Naive thymus-derived CD4-positive, alpha-beta T cell (primary cell): ENCODE measurements around the gene SPON1. TPM values are rescaled to one million over a fixed set of nuclear protein-coding genes. Genes with fewer than 3 reads are reported as not detected.

Source experiments
- ATAC-seq: fragments of 150-1000 bp; cut with Tn5 transposase; 2 replicates; pipeline ENCODE4 v1.10.0; 2021; ENCODE audit warnings: mild to moderate bottlenecking, moderate library complexity
- CTCF ChIA-PET: fragments of 350-600 bp; sonication (Branson Sonifier 250); formaldehyde crosslinking; loops from one replicate; lab custom pipeline; 2021; ENCODE audit warnings: antibody characterized with exemption; lab: Charles Lee
- POLR2A ChIA-PET: fragments of 350-600 bp; sonication (Branson Sonifier 250); formaldehyde crosslinking; loops from one replicate; lab custom pipeline; 2021; ENCODE audit warnings: antibody characterized with exemption, inconsistent platforms; lab: Charles Lee
- DNase-seq, 9 donors: peaks; one replicate each; pipeline versions ENCODE4 v3.0.0 to v3.0.0-alpha.2; 2020 to 2022; ENCODE audit warnings: mixed read lengths in 1 of 9
- H3K27ac ChIP-seq: one replicate; pipeline ENCODE4 v1.7.0; 2013; ENCODE audit warnings: mild to moderate bottlenecking, low read depth, low read length, moderate library complexity
- H3K27me3 ChIP-seq, 2 donors: one replicate each; pipeline ENCODE4 v1.7.0; 2013; ENCODE audit warnings: low read length in 2 of 2, mild to moderate bottlenecking in 2 of 2, moderate library complexity in 2 of 2; ENCODE audit not compliant: control insufficient read depth in 2 of 2, insufficient read depth in 2 of 2
- H3K36me3 ChIP-seq, 3 experiments: 1 replicate in 2 of 3; 2 replicates in 1 of 3; pipeline ENCODE4 v1.7.0; 2013; ENCODE audit warnings: low read length in 3 of 3, mild to moderate bottlenecking in 3 of 3, moderate library complexity in 1 of 3; ENCODE audit not compliant: insufficient read depth in 3 of 3, control insufficient read depth in 2 of 3
- H3K4me1 ChIP-seq, 2 donors: one replicate each; pipeline ENCODE4 v1.7.0; 2013; ENCODE audit warnings: low read length in 2 of 2, mild to moderate bottlenecking in 2 of 2, moderate library complexity in 1 of 2; ENCODE audit not compliant: control insufficient read depth in 2 of 2, insufficient read depth in 2 of 2
- H3K4me3 ChIP-seq: 2 replicates; pipeline ENCODE4 v1.7.0; 2013; ENCODE audit warnings: mild to moderate bottlenecking, low read length
- H3K9me3 ChIP-seq, 3 experiments: 1 replicate in 2 of 3; 2 replicates in 1 of 3; pipeline ENCODE4 v1.7.0; 2013; ENCODE audit warnings: low read length in 3 of 3; ENCODE audit not compliant: control insufficient read depth in 2 of 3
- H3K27ac Mint-ChIP-seq, 9 donors: one replicate each; pipeline ENCODE4 v1.8.0; 2020 to 2022; ENCODE audit warnings: mixed read lengths in 9 of 9, mild to moderate bottlenecking in 8 of 9, moderate library complexity in 5 of 9, inconsistent platforms in 2 of 9
- H3K27me3 Mint-ChIP-seq, 5 donors: one replicate each; pipeline ENCODE4 v1.8.0; 2021 to 2022; ENCODE audit warnings: mixed read lengths in 5 of 5, mild to moderate bottlenecking in 1 of 5
- H3K36me3 Mint-ChIP-seq, 5 donors: one replicate each; pipeline ENCODE4 v1.8.0; 2020 to 2022; ENCODE audit warnings: mixed read lengths in 5 of 5, mild to moderate bottlenecking in 3 of 5, inconsistent platforms in 1 of 5
- H3K4me1 Mint-ChIP-seq, 7 donors: one replicate each; pipeline ENCODE4 v1.8.0; 2020 to 2022; ENCODE audit warnings: mixed read lengths in 7 of 7, mild to moderate bottlenecking in 3 of 7, inconsistent platforms in 1 of 7
- H3K4me3 Mint-ChIP-seq, 10 donors: one replicate each; pipeline ENCODE4 v1.8.0; 2020 to 2022; ENCODE audit warnings: mild to moderate bottlenecking in 10 of 10, mixed read lengths in 10 of 10, moderate library complexity in 6 of 10, inconsistent platforms in 2 of 10
- H3K9me3 Mint-ChIP-seq, 11 donors: one replicate each; pipeline ENCODE4 v1.8.0; 2020 to 2022; ENCODE audit warnings: mixed read lengths in 11 of 11, mild to moderate bottlenecking in 4 of 11, inconsistent platforms in 1 of 11, moderate library complexity in 1 of 11
- intact Hi-C, 2 donors: fragments of 100-400 bp; cut with micrococcal nuclease; formaldehyde crosslinking; loops; one replicate each; pipeline ENCODE4 v1.15.1; 2023
- polyA plus RNA-seq, 2 donors: library from polyadenylated mRNA; unstranded; fragments of 300-500 nt; fragmentation: Illumina TruSeq; gene quantifications; one replicate each; pipeline ENCODE4 v1.2.3, GENCODE V29; 2021
- total RNA-seq, 6 experiments: library from RNA in 5 of 6; stranded (reverse) in 5 of 6; gene quantifications; 1 replicate in 5 of 6; 2 replicates in 1 of 6; pipeline ENCODE4 v1.2.3 and lab custom pipeline; 2021 to 2026

Gene SPON1
- total and polyA plus RNA-seq, 7 experiments from 2014 or later = 0.35 to 20.8 (median 1.6) TPM

DNA sequence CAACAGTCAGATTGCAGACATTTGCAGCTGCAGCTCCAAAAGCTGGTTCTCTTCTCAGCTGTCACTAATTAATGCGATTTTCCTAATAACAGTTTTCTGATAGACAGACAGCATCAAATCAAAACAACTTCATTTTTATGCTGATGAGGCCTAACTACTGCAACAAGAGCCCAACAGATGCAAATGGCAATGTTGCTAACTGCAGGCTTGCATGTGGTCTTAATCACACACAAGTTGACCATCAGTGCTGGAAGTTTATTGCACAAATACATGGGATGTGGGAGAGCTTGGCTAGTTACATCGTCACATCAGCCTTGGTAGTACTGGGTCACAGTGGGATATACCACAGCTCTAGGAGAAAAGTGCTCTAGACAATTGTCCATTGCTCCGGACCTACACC lies 99.2 kb downstream of the SPON1 start:
- no peak overlapping the region for H3K4me3 Mint-ChIP-seq
- peaks cover 0 to 4% (median 0%) of the 10 kb centered on the region in 11 donors for H3K9me3 Mint-ChIP-seq
- ChIA-PET CTCF (interaction anchor here (1.3 kb wide), 1 partner anchor 18 kb away, joined by 3 read pairs; no protein-coding TSS in a partner anchor), POLR2A (interaction anchor here (1.2 kb wide), 1 partner anchor 57 kb away, joined by 3 read pairs; no protein-coding TSS in a partner anchor)
- DNase-seq (no peak), ATAC-seq (no peak)
- H3K4me3 ChIP-seq = no peak overlapping the region
- no peaks in the 10 kb centered on the region for H3K36me3 Mint-ChIP-seq
- H3K36me3 ChIP-seq = no peaks in the 10 kb centered on the region
- H3K27me3 ChIP-seq = no peaks in the 10 kb centered on the region
- H3K27ac ChIP-seq = no peak overlapping the region
- no peaks in the 10 kb centered on the region for H3K9me3 ChIP-seq
- H3K27me3 Mint-ChIP-seq = peaks cover 0 to 14% (median 0%) of the 10 kb centered on the region in 5 donors
- no peak overlapping the region for H3K27ac Mint-ChIP-seq
- intact Hi-C loops = no loop called here
- H3K4me1 ChIP-seq = no peaks in the 10 kb centered on the region
- H3K4me1 Mint-ChIP-seq = peaks cover 8 to 22% (median 20%) of the 10 kb centered on the region in 7 donors

GRCh38 chr11:14065141-14065540 lies 102.6 kb downstream of the SPON1 start:
- Mint-ChIP-seq H3K9me3 (peaks cover 0 to 4% (median 0%) of the 10 kb centered on the region in 11 donors), H3K27me3 (peaks cover 0 to 10% (median 0%) of the 10 kb centered on the region in 5 donors), H3K27ac (peak overlapping the region in 6 of 9 donors; percentile 1 to 87 (median 36)), H3K4me3 (peak overlapping the region; percentile 23 to 86 (median 70)), H3K4me1 (peaks cover 8 to 32% (median 20%) of the 10 kb centered on the region in 7 donors), H3K36me3 (peaks cover 0 to 3% (median 0%) of the 10 kb centered on the region in 5 donors)
- no peaks in the 10 kb centered on the region for H3K9me3 ChIP-seq
- intact Hi-C loops = loop anchor here in 1 of 2 donors (1.0 kb wide), 1 partner anchor 10 kb away; no protein-coding TSS in a partner anchor
- no peak overlapping the region for H3K27ac ChIP-seq
- H3K4me1 ChIP-seq = no peaks in the 10 kb centered on the region
- DNase-seq = peak in 3 of 9 donors; percentile 8 to 29 (median 26)
- ChIA-PET CTCF (interaction anchor here (0.6 to 2.2 kb wide), 2 partner anchors 13 to 29 kb away, joined by 3 to 4 read pairs; no protein-coding TSS in a partner anchor), POLR2A (interaction anchor here (0.9 to 2.0 kb wide), 4 partner anchors 8 to 14 kb away, joined by 3 to 5 read pairs (median 4); no protein-coding TSS in a partner anchor)
- H3K27me3 ChIP-seq = no peaks in the 10 kb centered on the region
- no peaks in the 10 kb centered on the region for H3K36me3 ChIP-seq
- no peak for ATAC-seq
- peak overlapping the region; percentile 31 for H3K4me3 ChIP-seq

GRCh38 chr11:14065681-14066080 lies 103.2 kb downstream of the SPON1 start:
- Histone ChIP-seq H3K9me3 (no peaks in the 10 kb centered on the region), H3K27me3 (no peaks in the 10 kb centered on the region), H3K36me3 (no peaks in the 10 kb centered on the region), H3K4me3 (no peak overlapping the region), H3K27ac (no peak overlapping the region), H3K4me1 (no peaks in the 10 kb centered on the region)
- Mint-ChIP-seq H3K4me3 (peak overlapping the region in 7 of 10 donors; percentile 23 to 86 (median 76)), H3K4me1 (peaks cover 8 to 32% (median 20%) of the 10 kb centered on the region in 7 donors), H3K9me3 (peaks cover 0 to 4% (median 0%) of the 10 kb centered on the region in 11 donors), H3K27me3 (peaks cover 0 to 10% (median 0%) of the 10 kb centered on the region in 5 donors), H3K27ac (peak overlapping the region in 5 of 9 donors; percentile 10 to 75 (median 59)), H3K36me3 (peaks cover 0 to 3% (median 0%) of the 10 kb centered on the region in 5 donors)
- ChIA-PET POLR2A (interaction anchor here (0.9 to 1.1 kb wide), 3 partner anchors 8 to 13 kb away, joined by 3 to 5 read pairs (median 4); no protein-coding TSS in a partner anchor), CTCF (interaction anchor here (2.2 kb wide), 1 partner anchor 13 kb away, joined by 4 read pairs; no protein-coding TSS in a partner anchor)
- no peak for DNase-seq
- intact Hi-C loops = loop anchor here in 1 of 2 donors (1.0 kb wide), 1 partner anchor 10 kb away; no protein-coding TSS in a partner anchor
- no peak for ATAC-seq

DNA sequence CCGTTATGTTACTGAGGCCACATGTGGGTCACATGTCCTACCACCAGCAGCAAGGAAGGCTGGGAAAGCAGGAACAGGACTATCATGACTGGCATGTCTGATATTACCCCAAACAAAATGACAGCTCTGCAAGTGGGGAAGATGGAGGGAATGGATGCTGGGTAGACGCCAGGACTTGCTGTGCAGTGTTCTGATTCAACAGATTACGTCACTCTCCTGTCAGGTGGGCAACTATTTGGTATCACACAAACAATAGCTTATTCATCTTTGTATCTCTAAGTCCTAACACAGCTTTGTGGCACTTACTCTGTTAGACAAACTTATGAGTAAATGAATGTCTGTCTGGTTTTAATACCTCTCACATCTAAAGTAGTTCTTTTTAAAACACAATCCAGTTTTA lies 105.2 kb downstream of the SPON1 start:
- H3K4me3 ChIP-seq = no peak overlapping the region
- H3K27ac Mint-ChIP-seq = peak overlapping the region in 1 of 9 donors; percentile 20
- no peaks in the 10 kb centered on the region for H3K36me3 ChIP-seq
- no peak overlapping the region for H3K27ac ChIP-seq
- H3K4me3 Mint-ChIP-seq = no peak overlapping the region
- H3K36me3 Mint-ChIP-seq = peaks cover 0 to 3% (median 0%) of the 10 kb centered on the region in 5 donors
- peaks cover 0 to 8% (median 0%) of the 10 kb centered on the region in 5 donors for H3K27me3 Mint-ChIP-seq
- no peak for ATAC-seq
- H3K9me3 ChIP-seq = no peaks in the 10 kb centered on the region
- peaks cover 8 to 32% (median 22%) of the 10 kb centered on the region in 7 donors for H3K4me1 Mint-ChIP-seq
- POLR2A ChIA-PET = no interaction called here
- H3K27me3 ChIP-seq = no peaks in the 10 kb centered on the region
- DNase-seq = no peak
- intact Hi-C loops = no loop called here
- H3K9me3 Mint-ChIP-seq = peaks cover 0 to 4% (median 0%) of the 10 kb centered on the region in 11 donors
- CTCF ChIA-PET = no interaction called here
- no peaks in the 10 kb centered on the region for H3K4me1 ChIP-seq

- DNase-seq (no peak), ATAC-seq (no peak)
- no peaks in the 10 kb centered on the region for H3K9me3 ChIP-seq
- peaks cover 0 to 28% of the 10 kb centered on the region in 2 donors for H3K4me1 ChIP-seq
- no peak overlapping the region for H3K27ac ChIP-seq
- POLR2A ChIA-PET = no interaction called here
- CTCF ChIA-PET = no interaction called here
- H3K4me3 Mint-ChIP-seq = no peak overlapping the region
- no peak overlapping the region for H3K27ac Mint-ChIP-seq
- no peak overlapping the region for H3K4me3 ChIP-seq
- H3K27me3 Mint-ChIP-seq = peaks cover 0 to 6% (median 0%) of the 10 kb centered on the region in 5 donors
- peaks cover 0 to 3% (median 0%) of the 10 kb centered on the region in 5 donors for H3K36me3 Mint-ChIP-seq
- intact Hi-C loops = loop anchor here in 1 of 2 donors (10.0 kb wide), 1 partner anchor 834 kb away; no protein-coding TSS in a partner anchor
- peaks cover 21 to 37% (median 32%) of the 10 kb centered on the region in 7 donors for H3K4me1 Mint-ChIP-seq
- no peaks in the 10 kb centered on the region for H3K36me3 ChIP-seq
- H3K27me3 ChIP-seq = no peaks in the 10 kb centered on the region
- H3K9me3 Mint-ChIP-seq = peaks cover 0 to 4% (median 0%) of the 10 kb centered on the region in 11 donors
Observed at GRCh38 chr11:14070896-14071295, 108.4 kb downstream of the SPON1 start.

DNA sequence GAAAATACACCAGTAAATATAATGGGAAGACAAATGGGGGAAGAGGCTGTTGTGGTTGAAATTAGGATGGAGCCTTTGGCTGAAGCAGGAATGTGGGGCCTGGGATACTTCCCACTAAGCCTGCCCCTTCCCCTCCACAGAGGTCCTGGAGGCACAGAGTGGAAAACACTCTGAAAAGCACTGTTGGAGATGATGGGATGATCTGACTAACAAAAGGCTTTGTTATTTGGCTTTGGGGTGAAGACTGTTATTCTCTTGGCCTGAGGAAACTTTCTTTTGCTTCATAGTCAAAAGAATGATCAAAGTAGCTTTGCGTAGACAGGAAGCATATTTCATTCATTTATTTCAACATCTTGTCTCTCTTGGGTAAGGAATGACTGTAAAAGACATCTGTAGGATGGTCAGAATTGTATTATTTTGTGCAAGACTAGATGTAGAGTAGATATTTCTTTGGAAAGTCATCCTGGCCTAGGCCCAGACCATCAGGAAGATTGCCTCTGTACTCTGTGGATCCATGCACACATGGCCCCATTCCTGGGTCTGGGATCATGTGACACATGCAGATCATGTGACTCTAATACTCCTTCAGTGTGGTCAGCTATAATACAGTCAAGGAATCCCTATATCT lies 111.4 kb downstream of the SPON1 start:
- peak overlapping the region in 8 of 9 donors; percentile 66 to 94 (median 89) for H3K27ac Mint-ChIP-seq
- intact Hi-C loops = loop anchor here (2.0 to 10.0 kb wide), 5 partner anchors 15 to 831 kb away; no protein-coding TSS in a partner anchor
- no peaks in the 10 kb centered on the region for H3K36me3 Mint-ChIP-seq
- DNase-seq = peak in 2 of 9 donors; percentile 12 to 13
- peak overlapping the region in 8 of 10 donors; percentile 3 to 90 (median 58) for H3K4me3 Mint-ChIP-seq
- Histone ChIP-seq H3K36me3 (no peaks in the 10 kb centered on the region), H3K4me3 (no peak overlapping the region), H3K9me3 (no peaks in the 10 kb centered on the region), H3K27me3 (no peaks in the 10 kb centered on the region), H3K4me1 (peaks cover 0 to 53% of the 10 kb centered on the region in 2 donors), H3K27ac (peak overlapping the region; percentile 11)
- H3K27me3 Mint-ChIP-seq = peaks cover 0 to 21% (median 0%) of the 10 kb centered on the region in 5 donors
- CTCF ChIA-PET = interaction anchor here (0.6 to 1.3 kb wide), 4 partner anchors 75 to 1978 kb away, joined by 3 to 4 read pairs (median 4); no protein-coding TSS in a partner anchor
- peaks cover 0 to 2% (median 0%) of the 10 kb centered on the region in 11 donors for H3K9me3 Mint-ChIP-seq
- POLR2A ChIA-PET = interaction anchor here (1.2 to 1.4 kb wide), 2 partner anchors 8 to 16 kb away, joined by 3 to 6 read pairs; no protein-coding TSS in a partner anchor
- no peak for ATAC-seq
- peaks cover 35 to 63% (median 57%) of the 10 kb centered on the region in 7 donors for H3K4me1 Mint-ChIP-seq
